Stimulated activated naive CD8-positive, alpha-beta T cell treated with anti-CD3 and anti-CD28 coated beads, Interleukin-15, Interleukin-2, amounts not matched to agents 100 U/mL and 50 U/mL, for 24 hours (primary cell): ENCODE data around the gene TIMM22.

Experiments used
- ATAC-seq: fragments of 150-1000 bp; cut with Tn5 transposase; one replicate; pipeline ENCODE4 v1.10.0; 2021
- DNase-seq: peaks from one replicate; pipeline ENCODE4 v3.0.0; 2021

TIMM22 gene

GRCh38 chr17:1001640-1002411 is 4.9 kb downstream of the TIMM22 start:
- DNase-seq (no peak), ATAC-seq (no peak)

- DNase-seq (no peak), ATAC-seq (no peak)
These were observed 5.5 kb downstream of the TIMM22 start for GRCh38 chr17:1002412-1002753.

- no peak for DNase-seq
- no peak for ATAC-seq
These were observed 6.0 kb downstream of the TIMM22 start for GRCh38 chr17:1002771-1003555.

GRCh38 chr17:1003633-1003971 is 6.7 kb downstream of the TIMM22 start:
- ATAC-seq (no peak), DNase-seq (no peak)

- no peak for DNase-seq
These were observed 7.2 kb downstream of the TIMM22 start for GRCh38 chr17:1003972-1004768.

GRCh38 chr17:1004769-1005295 is 7.9 kb downstream of the TIMM22 start:
- peak; percentile 7 for ATAC-seq
- no peak for DNase-seq

More at GRCh38 chr17:1003972-1004768, 7.2 kb downstream of the TIMM22 start:
- no peak for ATAC-seq

- DNase-seq, result no peak
- ATAC-seq, result peak; percentile 5
These were observed 8.5 kb downstream of the TIMM22 start for GRCh38 chr17:1005361-1005946.

- DNase-seq, result no peak
- no peak for ATAC-seq
These were observed 9.1 kb downstream of the TIMM22 start for GRCh38 chr17:1006054-1006453.

- ATAC-seq, result no peak
These were observed 10.5 kb downstream of the TIMM22 start for GRCh38 chr17:1007310-1008007.

GRCh38 chr17:1008008-1008761 is 11.3 kb downstream of the TIMM22 start:
- DNase-seq (no peak), ATAC-seq (no peak)

More at GRCh38 chr17:1007310-1008007, 10.5 kb downstream of the TIMM22 start:
- DNase-seq, result no peak

GRCh38 chr17:1009229-1010085 is 12.5 kb downstream of the TIMM22 start:
- no peak for ATAC-seq

GRCh38 chr17:1010086-1010450 is 13.1 kb downstream of the TIMM22 start:
- ATAC-seq, result no peak

More at GRCh38 chr17:1009229-1010085, 12.5 kb downstream of the TIMM22 start:
- DNase-seq, result no peak

GRCh38 chr17:1010586-1010985 is 13.7 kb downstream of the TIMM22 start:
- DNase-seq, result no peak
- no peak for ATAC-seq

More at GRCh38 chr17:1010086-1010450, 13.1 kb downstream of the TIMM22 start:
- DNase-seq, result no peak

GRCh38 chr17:1011138-1011537 is 14.2 kb downstream of the TIMM22 start:
- ATAC-seq (no peak), DNase-seq (no peak)

- no peak for DNase-seq
- no peak for ATAC-seq
These were observed 15.1 kb downstream of the TIMM22 start for GRCh38 chr17:1011760-1012735.

- no peak for DNase-seq
- no peak for ATAC-seq
These were observed 16.1 kb downstream of the TIMM22 start for GRCh38 chr17:1012823-1013728.

- DNase-seq, result no peak
- no peak for ATAC-seq
These were observed 16.8 kb downstream of the TIMM22 start for GRCh38 chr17:1013729-1014090.

GRCh38 chr17:1018547-1018946 is 21.6 kb downstream of the TIMM22 start:
- DNase-seq (no peak), ATAC-seq (no peak)
